Left ventricle myocardium inferior (tissue), 1 donor: ENCODE measurements around the gene PDZRN3. TPM values are rescaled to one million over a fixed set of nuclear protein-coding genes. Genes with fewer than 3 reads are reported as not detected.

Source experiments
- DNase-seq: peaks from one replicate; pipeline ENCODE4 v3.0.0-alpha.2; 2020
- H3K27ac ChIP-seq: fragments of 200-600 bp; replicated peaks from 2 replicates; pipeline ENCODE4 v1.8.0; 2021
- H3K27me3 ChIP-seq: fragments of 200-600 bp; 2 replicates; pipeline ENCODE4 v1.8.0; 2021; ENCODE audit warnings: low read depth
- H3K36me3 ChIP-seq: fragments of 200-600 bp; 2 replicates; pipeline ENCODE4 v1.8.0; 2021
- H3K4me1 ChIP-seq: fragments of 200-600 bp; 2 replicates; pipeline ENCODE4 v1.8.0; 2021
- H3K4me3 ChIP-seq: fragments of 200-600 bp; 2 replicates; pipeline ENCODE4 v1.8.0; 2021; ENCODE audit warnings: mild to moderate bottlenecking, moderate library complexity
- H3K9me3 ChIP-seq: fragments of 200-600 bp; replicated peaks from 2 replicates; pipeline ENCODE4 v1.8.0; 2021
- intact Hi-C: fragments of 100-400 bp; cut with micrococcal nuclease; formaldehyde crosslinking; loops from one replicate; pipeline ENCODE4 v1.11.0; 2022
- total RNA-seq: library from RNA; stranded (reverse); fragmentation: NEBNext Ultra II Directional; extraction: Animal tissue kit (Norgen Biotek cat#: 25700); gene quantifications from one replicate; pipeline ENCODE4 v1.2.1, GENCODE V29; 2021
- TF ChIP-seq, protein P1 (sequence below): fragments of 200-600 bp; IDR thresholded peaks from 2 replicates; pipeline ENCODE4 v1.8.0; 2021; ENCODE audit warnings: antibody characterized with exemption, mild to moderate bottlenecking, borderline replicate concordance
- donor health status: DM: no; HTN: yes; CAD: no; lungs with severe emphysema.

The PDZRN3 gene
- total RNA-seq, 1 donor from 2014 or later, result 114 TPM

DNA sequence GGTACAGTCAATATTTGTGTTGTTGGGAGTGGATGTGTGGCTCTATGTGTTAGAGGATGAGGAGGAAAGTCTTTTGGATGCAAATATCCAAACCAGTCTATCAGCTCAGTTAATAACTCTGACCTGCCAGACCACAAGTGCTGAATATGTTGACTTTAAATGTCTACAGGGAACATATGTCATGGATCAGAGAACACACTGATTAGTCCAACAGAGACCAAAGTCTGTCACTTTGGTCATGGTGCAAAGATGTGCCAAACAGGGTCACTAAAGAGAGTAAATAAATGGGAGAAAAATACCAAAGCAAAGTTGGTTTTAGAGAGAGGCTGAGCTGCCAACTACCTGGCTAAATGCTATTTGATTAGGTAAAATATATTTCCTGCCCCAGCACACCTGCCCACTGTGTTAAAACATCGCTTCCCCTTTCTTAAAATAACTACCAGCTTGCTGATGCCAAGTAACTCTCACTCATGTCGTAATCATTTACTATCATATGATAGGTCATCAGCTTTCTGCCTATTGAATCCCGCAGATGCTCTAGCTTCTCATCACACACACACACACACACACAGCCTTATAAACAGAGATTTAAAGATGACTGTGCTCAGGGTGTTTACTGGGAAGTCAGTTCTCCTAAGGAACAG, 173.3 kb downstream of the PDZRN3 start:
- H3K9me3 ChIP-seq, result no peaks in the 10 kb centered on the region
- no peaks in the 10 kb centered on the region for H3K36me3 ChIP-seq
- intact Hi-C loops, result no loop called here
- no peak for DNase-seq
- TF ChIP-seq, protein P1, sequence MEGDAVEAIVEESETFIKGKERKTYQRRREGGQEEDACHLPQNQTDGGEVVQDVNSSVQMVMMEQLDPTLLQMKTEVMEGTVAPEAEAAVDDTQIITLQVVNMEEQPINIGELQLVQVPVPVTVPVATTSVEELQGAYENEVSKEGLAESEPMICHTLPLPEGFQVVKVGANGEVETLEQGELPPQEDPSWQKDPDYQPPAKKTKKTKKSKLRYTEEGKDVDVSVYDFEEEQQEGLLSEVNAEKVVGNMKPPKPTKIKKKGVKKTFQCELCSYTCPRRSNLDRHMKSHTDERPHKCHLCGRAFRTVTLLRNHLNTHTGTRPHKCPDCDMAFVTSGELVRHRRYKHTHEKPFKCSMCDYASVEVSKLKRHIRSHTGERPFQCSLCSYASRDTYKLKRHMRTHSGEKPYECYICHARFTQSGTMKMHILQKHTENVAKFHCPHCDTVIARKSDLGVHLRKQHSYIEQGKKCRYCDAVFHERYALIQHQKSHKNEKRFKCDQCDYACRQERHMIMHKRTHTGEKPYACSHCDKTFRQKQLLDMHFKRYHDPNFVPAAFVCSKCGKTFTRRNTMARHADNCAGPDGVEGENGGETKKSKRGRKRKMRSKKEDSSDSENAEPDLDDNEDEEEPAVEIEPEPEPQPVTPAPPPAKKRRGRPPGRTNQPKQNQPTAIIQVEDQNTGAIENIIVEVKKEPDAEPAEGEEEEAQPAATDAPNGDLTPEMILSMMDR, result no peak
- H3K4me1 ChIP-seq, result peaks cover 76% of the 10 kb centered on the region
- H3K27ac ChIP-seq, result peak overlapping the region; percentile 32
- no peak overlapping the region for H3K4me3 ChIP-seq
- H3K27me3 ChIP-seq, result no peaks in the 10 kb centered on the region

DNA sequence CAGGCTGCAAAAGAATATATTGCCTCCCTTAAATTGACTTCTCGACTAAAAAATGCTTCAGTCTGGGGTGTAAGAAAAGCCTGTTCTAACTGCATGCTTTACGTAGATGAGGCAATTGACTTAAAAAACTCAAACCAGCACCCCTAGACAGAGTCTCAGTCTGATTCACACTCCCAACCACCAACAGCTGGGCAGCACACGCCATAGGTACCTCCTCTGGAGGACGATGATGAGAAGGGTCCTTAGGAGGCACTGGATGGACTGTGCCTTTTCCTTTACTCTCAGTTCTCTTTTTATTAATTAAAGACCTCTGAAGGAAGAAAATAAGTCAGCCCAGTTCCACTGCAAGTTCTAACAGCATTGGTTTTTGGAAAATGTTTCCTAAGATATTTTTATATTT, 175.0 kb downstream of the PDZRN3 start:
- TF ChIP-seq, protein P1, result no peak
- Histone ChIP-seq H3K9me3 (no peaks in the 10 kb centered on the region), H3K27ac (no peak overlapping the region), H3K4me1 (peaks cover 79% of the 10 kb centered on the region), H3K36me3 (no peaks in the 10 kb centered on the region), H3K27me3 (no peaks in the 10 kb centered on the region), H3K4me3 (no peak overlapping the region)
- DNase-seq, result no peak
- intact Hi-C loops, result no loop called here

DNA sequence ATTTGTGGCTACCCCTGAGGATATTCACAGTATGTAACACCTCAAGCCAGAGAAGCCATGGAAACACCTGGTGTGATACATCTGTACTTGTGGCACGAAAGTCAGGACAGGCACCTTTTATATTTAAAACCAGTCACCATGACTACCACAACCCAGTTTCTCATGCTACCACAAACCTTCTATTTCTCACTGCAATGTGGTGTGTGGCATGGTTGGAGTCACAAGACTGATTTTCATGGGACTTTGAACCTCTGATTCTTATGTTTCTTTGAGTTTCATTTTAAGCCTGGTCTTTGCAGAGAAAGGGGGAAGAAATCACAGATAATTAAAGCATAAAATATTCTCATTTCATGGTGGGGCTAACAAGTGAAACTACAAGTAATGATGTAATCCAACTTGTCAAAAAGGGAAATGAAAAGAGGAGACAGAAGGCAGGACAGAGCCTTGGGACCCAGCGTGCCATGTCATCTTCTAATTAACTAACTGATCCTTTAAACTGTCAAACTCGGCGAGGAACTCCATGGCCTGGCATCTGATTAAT, 175.9 kb downstream of the PDZRN3 start:
- Histone ChIP-seq H3K9me3 (no peaks in the 10 kb centered on the region), H3K27me3 (no peaks in the 10 kb centered on the region), H3K36me3 (no peaks in the 10 kb centered on the region), H3K4me3 (no peak overlapping the region), H3K4me1 (peaks cover 78% of the 10 kb centered on the region), H3K27ac (no peak overlapping the region)
- no peak for DNase-seq
- intact Hi-C loops, result no loop called here
- TF ChIP-seq, protein P1, result no peak

DNA sequence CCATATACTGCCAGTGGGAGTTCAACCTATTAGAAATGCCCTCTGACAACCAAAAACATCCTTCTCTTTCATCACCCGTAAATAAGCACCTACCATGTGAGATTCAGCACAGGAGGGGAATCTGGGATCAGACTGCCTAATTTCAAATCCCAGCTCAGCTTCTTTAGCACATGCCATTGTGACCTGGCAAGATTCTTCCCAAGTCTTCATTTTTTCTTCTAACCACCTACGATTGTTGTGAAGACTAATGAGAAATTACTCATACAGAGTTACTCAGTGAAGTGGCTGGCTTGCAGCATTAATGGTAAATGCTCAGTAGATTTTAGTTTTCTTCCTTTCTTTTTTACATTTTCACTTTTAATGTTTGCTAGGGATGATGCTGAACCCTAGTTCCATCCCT, 176.7 kb downstream of the PDZRN3 start:
- intact Hi-C loops, result no loop called here
- H3K36me3 ChIP-seq, result no peaks in the 10 kb centered on the region
- H3K4me1 ChIP-seq, result peaks cover 76% of the 10 kb centered on the region
- no peaks in the 10 kb centered on the region for H3K9me3 ChIP-seq
- DNase-seq, result no peak
- H3K4me3 ChIP-seq, result no peak overlapping the region
- TF ChIP-seq, protein P1, result no peak
- H3K27ac ChIP-seq, result peak overlapping the region; percentile 75
- no peaks in the 10 kb centered on the region for H3K27me3 ChIP-seq

DNA sequence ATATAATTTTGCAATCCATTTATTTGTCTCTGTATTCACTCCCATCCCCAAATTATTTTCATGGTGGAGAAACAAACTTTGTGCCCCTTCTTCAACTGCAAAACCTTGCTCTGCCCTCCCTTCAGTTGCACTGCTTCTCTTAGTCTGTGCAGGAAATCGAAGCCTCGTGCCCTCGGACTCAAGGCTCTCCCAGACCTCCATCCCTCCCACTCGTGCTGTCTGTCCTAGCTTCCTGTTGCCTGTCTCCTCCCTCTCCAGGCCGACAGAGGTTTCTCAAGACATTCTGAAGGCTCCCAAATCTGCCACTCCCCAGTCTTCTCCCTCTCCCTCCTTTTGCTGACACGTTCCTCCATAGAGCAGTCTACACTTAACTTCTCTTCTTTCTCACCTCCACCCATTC, 177.6 kb downstream of the PDZRN3 start:
- intact Hi-C loops, result no loop called here
- Histone ChIP-seq H3K27me3 (no peaks in the 10 kb centered on the region), H3K4me3 (peak overlapping the region; percentile 19), H3K27ac (peak overlapping the region; percentile 75), H3K9me3 (no peaks in the 10 kb centered on the region), H3K36me3 (no peaks in the 10 kb centered on the region), H3K4me1 (peaks cover 80% of the 10 kb centered on the region)
- TF ChIP-seq, protein P1, result no peak
- DNase-seq, result no peak
